WTC11 (cell line): Measurements from ENCODE around the gene SPAG9. TPM values are rescaled to one million over a fixed set of nuclear protein-coding genes. Genes with fewer than 3 reads are reported as not detected.

Source experiments
- ATAC-seq: fragments of 200-7000 bp; cut with Tn5 transposase; 2 replicates; pipeline ENCODE4 v1.10.0; 2021; ENCODE audit warnings: mild to moderate bottlenecking, moderate library complexity
- CTCF ChIA-PET: fragments of 300-600 bp; sonication (Branson Sonifier 250); formaldehyde crosslinking; loops from one replicate; lab custom pipeline; 2021; ENCODE audit warnings: antibody characterized with exemption; lab: Charles Lee
- POLR2A ChIA-PET: fragments of 350-600 bp; sonication (Branson Sonifier 250); formaldehyde crosslinking; loops from one replicate; lab custom pipeline; 2021; ENCODE audit warnings: antibody characterized with exemption; lab: Charles Lee
- DNase-seq: peaks from one replicate; pipeline ENCODE4 v3.0.0; 2021; ENCODE audit warnings: low spot score
- H3K27ac Mint-ChIP-seq: 2 replicates; pipeline ENCODE4 v1.8.0; 2021; ENCODE audit warnings: mixed read lengths
- H3K27me3 Mint-ChIP-seq: 2 replicates; pipeline ENCODE4 v1.8.0; 2021; ENCODE audit warnings: low read depth, mild to moderate bottlenecking, moderate library complexity, mixed read lengths
- H3K36me3 Mint-ChIP-seq: 2 replicates; pipeline ENCODE4 v1.8.0; 2021; ENCODE audit warnings: mixed read lengths
- H3K4me1 Mint-ChIP-seq: 2 replicates; pipeline ENCODE4 v1.8.0; 2022; ENCODE audit warnings: mixed read lengths
- H3K4me3 Mint-ChIP-seq: 2 replicates; pipeline ENCODE4 v1.8.0; 2021; ENCODE audit warnings: mild to moderate bottlenecking, moderate library complexity, mixed read lengths
- H3K9me3 Mint-ChIP-seq: 2 replicates; pipeline ENCODE4 v1.8.0; 2021; ENCODE audit warnings: mixed read lengths
- CTCF ChIP-seq: fragments of 200-600 bp; IDR thresholded peaks from 2 replicates; pipeline ENCODE4 v1.8.0; 2022; ENCODE audit warnings: antibody characterized with exemption
- E2F1 ChIP-seq: sonication (generic); formaldehyde crosslinking; IDR thresholded peaks from 2 replicates; pipeline ENCODE4 v1.8.0; 2022; ENCODE audit warnings: mild to moderate bottlenecking, missing genetic modification reagents
- E2F5 ChIP-seq: sonication (generic); formaldehyde crosslinking; IDR thresholded peaks from 2 replicates; pipeline ENCODE4 v1.8.1; 2022; ENCODE audit warnings: mild to moderate bottlenecking, moderate library complexity, missing genetic modification reagents
- FOXP1 ChIP-seq: sonication (generic); formaldehyde crosslinking; IDR thresholded peaks from 2 replicates; pipeline ENCODE4 v1.8.0; 2022; ENCODE audit warnings: missing genetic modification reagents, mild to moderate bottlenecking, moderate library complexity, borderline replicate concordance
- KAT7 ChIP-seq: sonication (generic); formaldehyde crosslinking; IDR thresholded peaks from 2 replicates; pipeline ENCODE4 v1.8.1; 2023; ENCODE audit warnings: missing genetic modification reagents, mild to moderate bottlenecking, borderline replicate concordance
- MXD4 ChIP-seq: fragments of 250-450 bp; sonication (Bioruptor Pico); IDR thresholded peaks from 2 replicates; pipeline ENCODE4 v1.8.0; 2021; ENCODE audit warnings: mild to moderate bottlenecking, moderate library complexity, borderline replicate concordance
- PRDM15 ChIP-seq: sonication (generic); formaldehyde crosslinking; IDR thresholded peaks from 2 replicates; pipeline ENCODE4 v1.8.0; 2022; ENCODE audit warnings: missing genetic modification reagents
- RELA ChIP-seq: sonication (generic); formaldehyde crosslinking; IDR thresholded peaks from 2 replicates; pipeline ENCODE4 v1.8.1; 2022; ENCODE audit warnings: missing genetic modification reagents, mild to moderate bottlenecking, borderline replicate concordance
- SP1 ChIP-seq: sonication (generic); formaldehyde crosslinking; conservative IDR thresholded peaks from 2 replicates; pipeline ENCODE4 v1.8.1; 2022; ENCODE audit warnings: missing genetic modification reagents
- TCF7 ChIP-seq: sonication (generic); formaldehyde crosslinking; IDR thresholded peaks from 2 replicates; pipeline ENCODE4 v1.8.0; 2022; ENCODE audit warnings: mild to moderate bottlenecking, low read depth, missing genetic modification reagents, moderate library complexity
- USF1 ChIP-seq: sonication (generic); formaldehyde crosslinking; IDR thresholded peaks from 2 replicates; pipeline ENCODE4 v1.8.0; 2022; ENCODE audit warnings: mild to moderate bottlenecking, missing genetic modification reagents
- ZBTB43 ChIP-seq: sonication (generic); formaldehyde crosslinking; IDR thresholded peaks from 2 replicates; pipeline ENCODE4 v1.8.1; 2023; ENCODE audit warnings: mild to moderate bottlenecking, missing genetic modification reagents
- ZNF232 ChIP-seq: sonication (generic); formaldehyde crosslinking; IDR thresholded peaks from 2 replicates; pipeline ENCODE4 v1.8.0; 2022; ENCODE audit warnings: mild to moderate bottlenecking, missing genetic modification reagents
- ZNF263 ChIP-seq: sonication (generic); formaldehyde crosslinking; IDR thresholded peaks from 2 replicates; pipeline ENCODE4 v1.8.1; 2022; ENCODE audit warnings: low read depth, mild to moderate bottlenecking, moderate library complexity, missing genetic modification reagents
- ZNF532 ChIP-seq: fragments of 250-450 bp; sonication (Bioruptor Pico); IDR thresholded peaks from 2 replicates; pipeline ENCODE4 v1.9.0; 2021; ENCODE audit warnings: mild to moderate bottlenecking, borderline replicate concordance
- total RNA-seq: library from RNA; stranded (reverse); gene quantifications from 3 replicates; pipeline ENCODE4 v1.2.3, GENCODE V29; 2021

SPAG9 gene
- total RNA-seq, 1 experiment from 2014 or later: 51.9 TPM

- no peak overlapping the region for H3K4me3 Mint-ChIP-seq
- DNase-seq: no peak
- TF ChIP-seq CTCF: no peak
- TF ChIP-seq SP1 (CRISPR knock-in tag): no peak
- no peak for TF ChIP-seq FOXP1 (CRISPR knock-in tag)
- no peak for TF ChIP-seq E2F1
- no peak for TF ChIP-seq TCF7 (CRISPR knock-in tag)
- no peak for TF ChIP-seq ZNF232 (CRISPR knock-in tag)
- no peak for TF ChIP-seq ZBTB43 (CRISPR knock-in tag)
- TF ChIP-seq RELA (CRISPR knock-in tag): no peak
- TF ChIP-seq ZNF532 (CRISPR knock-in tag): no peak
- TF ChIP-seq MXD4 (CRISPR knock-in tag): no peak
- no peak for TF ChIP-seq USF1
- TF ChIP-seq E2F5 (CRISPR knock-in tag): no peak
- TF ChIP-seq KAT7 (CRISPR knock-in tag): no peak
- no peak for TF ChIP-seq ZNF263
- no peak for TF ChIP-seq PRDM15 (CRISPR knock-in tag)
- TF ChIP-seq, all 79 proteins: peak for 0
- Mint-ChIP-seq H3K36me3 (peaks cover 42% of the 10 kb centered on the region), H3K27me3 (no peaks in the 10 kb centered on the region), H3K27ac (no peak overlapping the region), H3K9me3 (no peaks in the 10 kb centered on the region), H3K4me1 (no peaks in the 10 kb centered on the region)
- ChIA-PET POLR2A (no interaction called here), CTCF (no interaction called here)
- ATAC-seq: no peak
These were observed 131.5 kb downstream of the SPAG9 start for GRCh38 chr17:50989149-50989548.
